Measurements from ENCODE around the gene RND1.

Gene RND1

GRCh38 chr12:48827026-48827425 is 38.6 kb downstream of the RND1 start:
- no peak overlapping the region for H3K4me3 ChIP-seq (ENCODE audit: low read length)
- DNase-seq (ENCODE audit: low read depth) = no peak
- TF ChIP-seq CTCF (conservative IDR thresholded peaks at IDR 0.05; ENCODE audit: low read length) = no peak

GRCh38 chr12:48826209-48826855 is 39.3 kb downstream of the RND1 start:
- no peak for TF ChIP-seq CTCF (conservative IDR thresholded peaks at IDR 0.05; ENCODE audit: low read length)
- H3K4me3 ChIP-seq (ENCODE audit: low read length) = no peak overlapping the region
- no peak for DNase-seq (ENCODE audit: low read depth)

GRCh38 chr12:48824905-48825304 is 40.8 kb downstream of the RND1 start:
- TF ChIP-seq CTCF (conservative IDR thresholded peaks at IDR 0.05; ENCODE audit: low read length) = no peak
- H3K4me3 ChIP-seq (ENCODE audit: low read length) = no peak overlapping the region
- no peak for DNase-seq (ENCODE audit: low read depth)

GRCh38 chr12:48824112-48824511 is 41.6 kb downstream of the RND1 start:
- no peak for TF ChIP-seq CTCF (conservative IDR thresholded peaks at IDR 0.05; ENCODE audit: low read length)
- no peak overlapping the region for H3K4me3 ChIP-seq (ENCODE audit: low read length)
- DNase-seq (ENCODE audit: low read depth) = no peak

- no peak for DNase-seq (ENCODE audit: low read depth)
- no peak for TF ChIP-seq CTCF (conservative IDR thresholded peaks at IDR 0.05; ENCODE audit: low read length)
Measured at GRCh38 chr12:48823281-48823680, 42.4 kb downstream of the RND1 start.

GRCh38 chr12:48822711-48823110 is 43.0 kb downstream of the RND1 start:
- TF ChIP-seq CTCF (conservative IDR thresholded peaks at IDR 0.05; ENCODE audit: low read length) = no peak
- DNase-seq (ENCODE audit: low read depth) = no peak
- H3K4me3 ChIP-seq (ENCODE audit: low read length) = no peak overlapping the region

More at GRCh38 chr12:48823281-48823680, 42.4 kb downstream of the RND1 start:
- no peak overlapping the region for H3K4me3 ChIP-seq (ENCODE audit: low read length)

- DNase-seq (ENCODE audit: low read depth) = no peak
- no peak overlapping the region for H3K4me3 ChIP-seq (ENCODE audit: low read length)
- no peak for TF ChIP-seq CTCF (conservative IDR thresholded peaks at IDR 0.05; ENCODE audit: low read length)
Measured at GRCh38 chr12:48822139-48822538, 43.5 kb downstream of the RND1 start.
